NCI-H2171 treated with DMSO at 0.1 percent for 48 hours (cell line): Measurements from ENCODE around the gene CDC42EP3.

ENCODE experiments used
- DNase-seq: peaks from one replicate; lab custom pipeline; 2025; lab: John Stamatoyannopoulos, UW

CDC42EP3 gene

DNA sequence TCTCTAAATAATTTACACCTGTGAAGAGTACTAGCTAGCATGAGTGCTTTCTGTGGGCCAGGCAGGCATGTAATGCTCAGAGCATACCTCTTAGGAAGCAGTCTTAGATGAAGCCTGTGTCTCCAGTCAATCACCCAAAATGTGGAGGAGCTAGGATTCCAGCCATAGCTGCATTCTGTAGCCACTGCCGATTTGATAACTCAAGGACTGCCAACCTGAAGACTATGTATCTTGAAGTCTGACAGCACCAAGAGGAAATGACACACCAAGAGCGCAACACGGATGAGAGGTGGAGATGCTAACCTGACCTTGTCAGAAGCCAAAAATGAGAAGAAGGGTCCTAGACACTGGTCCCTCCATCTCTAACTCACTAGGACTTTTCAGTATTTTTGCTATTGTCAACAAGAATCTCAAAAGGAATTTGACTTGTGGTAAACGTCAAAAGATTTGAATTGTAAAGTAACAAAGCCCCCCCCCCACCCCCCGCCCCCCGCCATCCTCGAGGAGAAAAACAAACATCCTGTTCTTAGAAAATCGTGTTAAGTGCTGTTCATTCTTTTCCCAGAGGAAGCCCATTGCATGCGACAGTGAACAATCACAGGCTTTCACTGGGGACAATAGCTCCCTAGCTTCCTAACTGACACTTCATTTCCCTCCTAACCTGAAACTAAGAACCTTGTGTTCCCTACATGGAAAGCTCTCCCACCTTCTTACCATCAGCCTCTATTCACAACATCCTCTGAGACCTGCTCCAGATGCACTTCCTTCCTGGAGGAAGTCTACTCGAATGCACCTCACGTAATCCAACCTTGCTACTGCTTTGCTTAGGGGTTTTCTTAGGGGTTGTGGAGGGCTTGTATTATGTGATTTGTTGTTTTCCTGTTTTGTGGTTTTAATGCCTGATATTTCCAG is 14.7 kb downstream of the CDC42EP3 start:
- no peak for DNase-seq

DNA sequence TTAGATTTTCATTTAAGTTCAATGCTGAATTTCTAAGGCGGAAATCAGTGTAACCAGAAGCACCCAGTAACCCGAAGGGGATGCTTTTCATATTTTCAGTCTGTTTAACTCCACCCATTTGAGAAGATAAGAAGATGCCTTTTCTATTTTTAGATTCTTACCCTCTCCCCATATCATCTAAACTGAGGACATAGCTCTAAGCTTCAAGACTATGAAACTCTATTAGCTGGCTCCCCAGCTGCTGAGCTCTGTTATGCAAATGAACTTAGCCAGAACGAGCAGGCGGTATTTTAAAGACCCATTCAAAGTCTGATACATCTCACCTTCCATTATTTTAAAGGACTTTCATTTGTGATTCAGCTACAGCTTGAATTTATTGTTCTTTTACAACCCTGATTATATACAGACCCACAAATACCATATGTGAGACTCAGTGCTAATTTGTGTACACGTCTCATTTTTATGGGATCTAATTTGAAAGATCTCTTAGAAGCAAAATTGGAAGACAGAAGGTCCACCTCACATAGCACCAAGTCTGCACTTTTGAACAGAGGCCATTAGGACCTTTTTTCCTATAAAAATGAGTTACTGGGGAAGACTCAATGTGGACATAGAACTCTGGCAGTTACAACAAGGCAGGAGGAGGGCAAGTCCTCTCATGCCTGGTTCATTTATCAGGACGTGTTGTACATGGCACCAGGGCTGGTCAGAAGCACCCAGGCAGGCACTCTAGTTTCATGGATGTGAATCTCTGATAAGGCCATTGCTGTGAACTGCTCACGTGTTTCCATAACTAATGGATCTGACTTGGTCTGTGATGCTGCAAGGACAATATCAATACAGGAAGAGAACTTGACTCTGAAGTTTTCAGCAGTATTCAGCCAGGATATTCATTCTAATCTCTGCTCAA is 16.3 kb downstream of the CDC42EP3 start:
- DNase-seq: no peak

DNA sequence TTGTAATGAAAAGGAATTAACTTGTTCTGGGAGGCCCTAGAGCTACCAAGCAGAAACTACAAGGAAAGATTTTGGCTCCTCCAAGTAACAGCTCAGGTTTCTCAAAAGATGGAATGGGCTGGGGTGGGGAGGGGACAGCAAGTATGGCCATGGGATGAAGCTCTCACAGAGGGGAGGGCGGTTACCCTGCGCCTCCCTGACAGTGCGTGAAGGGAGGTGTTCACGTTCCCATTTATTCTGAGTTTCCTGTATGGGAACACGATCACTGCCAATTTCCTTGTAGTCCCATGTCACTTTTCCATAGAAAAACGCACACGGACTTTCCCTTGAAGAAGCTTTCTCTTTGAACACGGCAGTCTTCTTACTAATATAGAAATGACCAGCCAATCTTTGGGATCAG is 17.0 kb downstream of the CDC42EP3 start:
- DNase-seq: no peak

DNA sequence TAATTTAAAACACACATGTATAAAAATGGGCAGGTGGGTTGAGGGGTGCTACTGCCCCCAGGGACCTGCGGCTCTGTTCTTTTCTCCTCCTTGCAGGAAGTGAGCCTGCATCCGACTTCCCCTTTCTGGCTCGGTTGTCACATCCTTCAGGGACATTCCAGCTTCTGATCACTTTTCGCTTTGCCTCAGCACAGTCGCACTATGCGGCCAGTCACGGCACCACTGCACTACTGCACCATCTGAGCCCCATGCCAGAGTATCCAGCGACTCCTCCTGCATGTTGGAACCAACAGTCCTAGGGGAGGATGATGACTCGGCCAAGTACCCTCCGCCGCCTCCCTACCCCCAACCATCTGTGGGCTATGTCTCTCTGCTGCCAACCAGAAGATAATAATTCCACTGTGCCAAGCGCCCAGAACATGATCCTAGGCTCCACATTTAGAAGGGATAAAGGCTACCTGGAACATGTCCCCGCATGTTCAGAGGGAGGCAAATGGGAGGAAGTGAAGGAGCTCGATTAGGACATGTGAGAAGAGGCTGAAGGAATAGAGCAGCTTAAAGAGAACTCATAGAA is 17.6 kb downstream of the CDC42EP3 start:
- peak; percentile 82 for DNase-seq

DNA sequence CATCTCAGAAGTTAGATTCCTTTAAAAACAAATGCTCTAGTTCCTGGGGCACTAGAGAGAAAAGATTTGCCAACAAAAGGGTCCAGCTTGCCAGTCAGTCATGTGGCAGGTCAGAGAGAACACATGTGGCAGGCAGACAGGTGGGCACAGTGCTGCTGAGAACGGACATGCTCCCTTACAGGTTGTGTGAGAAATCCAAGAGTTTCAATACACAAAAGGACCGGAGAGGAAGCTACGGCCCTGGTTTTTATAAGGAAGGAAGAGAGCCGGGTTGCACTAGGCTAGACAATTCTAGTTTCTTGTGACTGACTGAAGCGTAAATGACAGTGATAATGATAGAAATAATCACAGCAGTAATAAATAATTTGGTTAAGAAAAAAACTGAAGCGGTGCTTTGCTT is 18.3 kb downstream of the CDC42EP3 start:
- peak; percentile 19 for DNase-seq

DNA sequence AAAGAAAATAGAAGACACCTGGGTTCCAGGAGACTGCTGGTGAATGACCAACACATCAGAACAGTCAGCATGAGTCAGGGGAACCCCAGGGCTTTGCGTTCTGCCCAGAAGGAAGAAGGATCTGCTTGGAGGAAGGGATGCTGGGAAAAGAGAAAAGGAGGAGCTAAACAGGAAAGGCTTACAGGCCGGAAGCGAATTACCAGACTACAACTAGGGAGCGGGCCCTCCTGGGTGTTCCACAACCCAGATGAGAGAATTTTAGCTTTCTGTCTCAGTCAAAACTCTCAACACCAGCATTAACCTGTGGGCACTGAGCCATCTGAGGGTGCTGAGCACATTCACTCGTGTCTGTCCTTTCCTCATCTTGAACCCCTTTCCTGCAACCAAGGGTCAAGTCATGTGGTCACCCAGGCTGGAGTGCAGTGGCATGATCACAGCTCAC is 19.2 kb downstream of the CDC42EP3 start:
- no peak for DNase-seq

DNA sequence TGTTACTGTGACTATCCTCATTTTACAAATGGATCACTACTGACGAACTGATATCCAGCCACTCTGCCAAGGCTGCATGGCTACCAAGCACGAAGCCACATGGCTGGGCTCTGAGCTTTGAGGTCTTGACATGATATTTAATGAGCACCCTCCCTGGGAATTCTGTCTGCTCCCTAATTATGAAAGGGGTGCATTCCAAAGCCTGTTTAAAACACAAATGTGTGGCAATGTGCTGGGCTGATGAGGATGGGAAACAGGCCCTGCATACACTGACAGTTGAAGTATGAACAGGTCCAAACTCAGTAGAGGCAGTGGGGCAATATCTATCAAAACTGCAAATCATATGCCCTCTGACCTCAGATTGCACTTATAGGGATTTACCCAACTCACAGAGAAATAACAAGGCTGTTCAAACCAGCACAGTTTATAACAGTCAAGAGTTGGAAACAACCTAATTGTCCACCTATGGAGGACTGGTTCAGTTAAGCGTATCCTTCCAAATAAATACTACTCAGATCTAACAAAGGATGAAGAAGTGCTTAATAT is 20.8 kb downstream of the CDC42EP3 start:
- no peak for DNase-seq

DNA sequence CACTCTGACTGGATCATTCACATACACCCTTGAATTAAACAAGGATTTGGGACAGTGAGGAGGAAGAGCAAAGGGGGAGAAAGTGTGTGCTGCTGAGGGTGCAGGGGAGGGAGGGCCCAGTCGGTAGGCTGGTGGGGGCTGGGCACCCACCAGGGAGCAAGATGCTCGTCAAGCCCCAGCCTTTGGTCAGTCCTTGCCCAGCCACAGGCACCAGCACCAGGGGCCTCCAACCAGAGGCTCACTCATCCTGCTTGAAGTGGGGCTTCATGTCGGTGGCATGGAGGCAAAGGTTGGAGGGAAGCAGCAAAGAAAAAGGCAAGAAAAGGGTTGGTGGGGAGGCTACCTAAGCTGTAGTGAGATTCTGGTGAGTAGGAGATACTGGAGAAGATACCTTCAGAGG is 21.9 kb downstream of the CDC42EP3 start:
- DNase-seq: no peak

DNA sequence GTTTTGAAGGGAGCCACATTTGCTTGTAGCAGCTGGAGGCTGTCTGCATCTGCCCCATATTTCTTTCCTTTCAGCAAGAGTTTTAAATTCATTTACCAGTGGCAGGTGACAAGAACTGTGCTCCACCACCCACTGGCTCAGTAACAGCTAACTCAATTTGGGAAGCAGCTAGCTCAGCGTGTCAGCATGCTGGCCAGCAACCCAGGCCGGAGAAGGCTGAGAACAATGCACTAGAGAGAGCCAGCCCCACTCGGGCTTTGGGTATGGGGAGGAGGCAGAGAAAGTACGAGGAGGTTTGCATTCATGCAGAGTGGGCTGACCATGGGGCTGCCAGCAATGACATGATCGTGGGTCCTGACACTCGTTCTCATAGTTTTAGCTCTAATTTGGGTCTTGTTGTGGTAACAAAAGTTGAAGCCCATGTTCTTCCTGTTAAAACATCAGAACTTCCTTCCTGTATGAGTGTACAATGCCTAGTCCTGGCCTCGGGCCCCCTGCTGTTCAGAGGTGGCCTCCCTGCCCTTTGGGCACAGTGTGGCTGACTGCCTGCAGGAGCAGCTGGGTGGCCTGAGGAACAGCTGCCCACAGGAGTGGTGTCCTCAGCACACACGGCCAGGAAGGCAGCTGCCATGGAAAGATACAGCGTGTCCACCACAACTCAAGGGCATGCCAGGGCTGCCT is 23.0 kb downstream of the CDC42EP3 start:
- no peak for DNase-seq

DNA sequence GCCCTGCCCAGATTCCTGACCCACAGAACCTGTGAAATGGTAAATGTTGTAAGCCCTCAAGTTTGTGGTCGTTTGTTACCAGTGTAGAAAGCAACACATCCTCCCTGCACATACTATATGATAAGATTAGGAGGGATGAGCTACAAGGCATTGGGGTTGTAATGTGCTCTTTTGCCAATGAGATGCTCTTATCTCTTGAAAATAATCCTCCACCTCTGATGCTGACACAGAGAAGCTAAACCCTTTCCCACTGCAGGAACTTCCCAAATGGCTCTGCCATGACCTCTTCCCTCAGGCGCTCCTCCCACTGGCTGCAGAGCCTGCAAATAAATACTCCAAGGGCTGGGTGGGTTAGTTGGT is 23.5 kb downstream of the CDC42EP3 start:
- no peak for DNase-seq

DNA sequence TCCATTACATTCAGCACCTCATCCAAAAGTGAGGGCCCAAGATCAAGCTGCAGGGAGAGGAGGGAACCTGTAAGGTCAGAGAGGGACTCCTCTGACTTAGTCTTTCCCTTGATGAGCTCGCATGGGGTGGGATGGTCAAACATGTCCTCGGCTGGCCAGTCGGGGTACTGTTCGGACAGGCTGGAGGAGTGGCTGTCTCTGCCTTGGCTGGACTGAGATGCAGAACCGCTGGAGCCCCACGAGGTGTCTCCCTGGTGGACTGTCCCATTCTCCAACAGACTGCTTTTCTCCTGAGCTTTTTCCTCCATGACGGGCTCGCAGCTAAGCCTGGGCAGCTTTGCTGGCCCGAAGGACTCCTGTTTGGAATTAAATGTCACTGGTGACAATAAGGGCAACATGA is 25.6 kb downstream of the CDC42EP3 start:
- no peak for DNase-seq

DNA sequence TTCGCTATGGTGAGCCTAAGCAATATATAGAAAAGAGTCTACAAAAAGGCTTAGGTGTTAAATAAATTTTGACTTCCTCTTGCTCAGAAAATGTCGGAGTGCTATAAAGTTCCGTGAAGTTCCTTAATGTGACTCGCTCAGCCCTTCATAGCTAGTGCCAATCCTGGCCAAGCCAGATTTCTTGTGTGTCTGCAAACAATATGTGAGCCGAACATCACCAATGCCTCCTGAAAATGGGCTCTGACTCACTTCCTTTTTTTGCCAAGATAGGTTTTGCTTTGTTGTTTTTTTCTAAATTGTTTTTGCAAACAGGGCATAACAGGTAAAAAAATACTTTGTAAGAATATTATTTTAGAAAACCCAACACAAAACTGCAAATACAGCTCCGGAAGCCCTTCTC is 26.1 kb downstream of the CDC42EP3 start:
- DNase-seq: no peak

DNA sequence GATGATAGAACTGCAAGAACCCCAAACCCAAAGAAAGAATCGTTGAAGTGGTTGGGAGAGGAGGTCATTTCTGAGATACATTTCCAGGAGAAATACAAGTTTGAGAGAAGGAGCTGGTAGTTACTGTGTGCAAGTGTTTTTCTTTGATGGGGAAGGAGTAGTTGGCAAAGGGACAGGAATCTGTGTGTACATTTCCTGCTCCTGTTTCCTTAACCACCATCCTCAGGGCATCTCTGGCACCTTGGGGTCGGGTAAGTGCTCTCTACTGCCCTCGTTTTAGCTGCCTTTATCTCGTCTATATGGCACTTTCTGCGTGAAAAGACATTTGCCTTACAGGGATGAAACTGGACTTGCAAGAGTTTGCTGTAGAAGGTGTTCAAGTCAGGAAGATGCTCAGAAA is 27.3 kb downstream of the CDC42EP3 start:
- no peak for DNase-seq

DNA sequence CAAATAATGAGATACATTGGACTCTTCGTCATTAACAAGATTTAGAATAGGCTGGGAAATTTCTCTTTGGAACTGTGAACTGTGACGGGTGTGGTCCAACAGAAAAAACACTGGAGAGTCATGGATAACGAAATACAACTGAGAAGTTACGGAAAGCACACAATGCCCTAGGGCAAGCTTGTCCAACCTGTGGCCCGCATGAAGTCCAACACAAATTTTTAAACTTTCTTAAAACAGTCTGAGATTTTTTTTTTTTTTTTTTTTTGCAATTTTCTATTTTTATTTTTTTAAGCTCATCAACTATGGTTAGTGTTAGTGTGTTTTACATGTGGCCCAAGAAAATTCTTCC is 27.7 kb downstream of the CDC42EP3 start:
- DNase-seq: no peak

DNA sequence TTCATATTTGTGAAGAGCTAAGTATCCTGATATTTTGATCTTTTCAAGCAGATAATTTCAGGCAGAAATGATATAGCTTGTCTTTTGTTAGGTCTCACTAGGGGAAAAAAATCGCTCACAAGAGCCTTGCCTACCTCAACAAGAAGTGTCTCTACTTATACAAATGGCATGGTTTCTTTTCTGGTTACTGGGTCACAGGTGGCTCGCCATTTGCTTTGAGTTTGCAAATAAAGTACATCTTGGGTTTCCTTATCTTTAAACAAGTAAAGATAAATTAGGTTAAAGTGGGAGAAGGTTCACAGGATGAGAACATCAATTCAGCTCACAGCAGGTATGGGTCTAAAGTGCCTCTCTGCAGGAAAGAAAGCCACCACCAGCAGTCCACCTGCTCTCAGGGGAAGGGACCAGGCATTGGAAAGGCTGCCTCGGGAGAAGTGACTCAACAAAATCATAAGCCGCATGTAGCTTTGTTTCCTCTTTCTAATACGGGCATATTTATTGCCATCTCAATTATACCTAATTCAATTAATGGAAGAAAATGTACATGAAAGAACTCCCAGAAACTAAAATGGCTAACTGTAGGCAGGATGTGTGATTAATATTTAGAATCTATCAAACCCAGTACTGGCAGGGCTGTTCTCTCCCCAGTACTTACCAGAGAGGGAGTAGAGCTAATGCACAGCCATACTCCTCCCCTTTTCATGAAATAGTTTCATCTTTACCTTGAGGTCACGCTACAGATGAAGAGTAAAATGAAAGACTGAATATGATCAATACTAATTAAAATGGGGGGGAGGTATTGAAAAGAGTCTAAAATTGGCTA is 28.3 kb downstream of the CDC42EP3 start:
- no peak for DNase-seq

DNA sequence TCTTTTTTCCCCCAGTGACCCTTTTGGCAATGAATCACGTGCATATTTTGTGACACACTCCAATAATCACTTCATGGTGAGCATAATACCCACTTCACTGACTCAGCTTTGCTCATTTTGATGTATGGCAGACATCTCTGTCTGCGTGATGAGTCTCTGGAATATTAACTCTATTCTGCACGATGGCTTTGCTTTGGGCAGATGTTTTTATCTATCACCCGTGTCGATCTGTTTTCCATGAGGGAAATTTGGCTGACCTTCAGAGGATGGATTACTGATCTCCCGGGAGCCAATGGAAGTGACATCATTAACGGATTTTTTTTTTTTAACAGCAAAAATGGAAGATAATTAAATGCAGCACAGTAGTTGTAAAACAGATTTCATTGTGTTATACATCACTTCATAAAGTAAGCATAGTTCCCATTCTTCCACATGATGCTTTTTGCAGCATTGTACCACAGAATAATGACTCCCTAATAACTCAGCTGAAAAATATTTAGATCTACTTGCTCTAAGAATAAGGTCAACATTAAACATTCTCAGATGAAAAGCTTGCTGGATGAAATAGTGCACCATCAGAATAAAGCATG is 29.8 kb downstream of the CDC42EP3 start:
- no peak for DNase-seq

DNA sequence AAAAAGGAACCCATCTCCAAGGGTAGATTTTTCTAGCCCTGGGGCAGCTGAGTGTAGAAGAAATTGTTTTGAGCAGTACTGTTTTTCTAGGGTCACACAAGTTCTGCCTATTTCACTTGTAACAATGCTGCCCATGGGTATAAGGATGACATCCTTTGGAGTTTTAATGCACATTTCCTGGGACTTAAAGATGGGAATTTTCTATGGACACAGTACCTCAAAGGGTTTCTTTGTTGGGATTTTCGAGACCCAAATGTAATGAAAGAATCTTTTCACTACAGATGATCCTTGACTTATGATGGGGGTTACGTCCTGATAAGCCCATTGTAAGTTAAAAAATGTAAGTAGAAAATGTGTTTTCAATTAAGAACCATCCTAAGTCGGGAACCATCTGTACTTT is 31.8 kb downstream of the CDC42EP3 start:
- no peak for DNase-seq

DNA sequence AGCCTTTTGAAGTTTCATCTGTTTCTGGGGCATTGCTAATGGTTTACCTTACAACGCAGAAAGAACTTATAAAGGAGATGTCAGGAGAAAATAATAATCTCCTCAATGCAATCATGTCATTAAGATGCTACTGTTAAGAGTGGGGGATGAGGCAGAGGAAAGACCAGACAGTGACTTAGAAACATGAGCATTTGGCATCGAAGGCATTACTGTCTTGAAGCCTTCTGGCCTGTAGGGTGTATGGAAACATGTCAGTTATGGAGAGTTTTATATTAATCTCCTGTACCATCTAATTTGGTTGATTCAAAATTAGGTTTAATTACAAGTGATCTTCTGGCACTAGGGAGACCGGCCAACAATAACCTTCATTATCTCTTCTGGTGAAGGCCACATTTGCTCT is 32.5 kb downstream of the CDC42EP3 start:
- DNase-seq: no peak

DNA sequence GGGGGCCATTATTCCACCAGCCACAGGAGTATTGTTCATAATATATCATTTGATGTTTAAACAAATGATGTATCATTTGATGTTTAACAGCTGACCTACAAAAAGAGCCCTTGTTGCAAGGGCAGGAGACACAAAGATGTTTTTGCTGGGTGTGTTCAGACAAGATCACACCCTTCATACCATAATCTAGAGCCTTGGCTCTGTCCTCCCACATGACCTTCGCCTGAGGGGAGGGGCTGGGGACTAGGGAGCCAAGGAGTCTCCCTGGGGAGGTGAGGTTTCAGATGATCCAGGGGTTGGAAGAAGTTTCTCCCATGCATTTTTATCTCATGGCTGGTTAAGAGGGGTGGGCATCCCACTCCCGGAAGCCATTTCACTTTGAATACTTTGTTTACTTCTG is 33.5 kb downstream of the CDC42EP3 start:
- no peak for DNase-seq

DNA sequence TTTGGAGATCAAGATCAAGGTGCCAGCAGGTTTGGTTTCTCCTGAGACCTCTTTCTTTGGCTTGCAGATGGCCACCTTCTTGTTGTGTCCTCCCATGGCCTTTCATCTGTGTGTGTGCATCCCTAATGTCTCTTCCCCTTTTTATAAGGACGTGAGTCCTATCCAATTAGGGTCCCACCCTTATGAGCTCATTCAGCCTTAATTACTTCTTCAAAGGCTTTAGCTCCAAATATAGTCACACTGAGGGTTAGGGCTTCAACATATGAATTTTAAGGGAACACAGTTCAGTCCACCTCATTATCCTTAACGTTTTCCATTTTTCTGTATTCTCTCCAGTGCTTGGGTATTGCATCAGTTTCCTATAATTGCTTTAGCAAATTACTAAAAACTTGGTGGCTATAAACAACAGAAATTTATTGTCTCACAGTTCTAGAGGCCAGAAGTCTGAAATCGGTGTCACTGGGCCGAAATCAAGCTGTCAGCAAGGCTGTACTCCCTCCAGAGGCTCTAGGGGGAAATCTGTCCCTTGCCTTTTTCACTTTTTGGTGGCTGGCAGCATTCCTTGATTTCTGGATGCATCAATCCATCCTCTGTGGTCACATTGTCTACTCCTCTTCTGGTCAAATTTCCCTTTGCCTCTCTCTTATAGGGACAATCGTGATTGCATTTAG is 34.1 kb downstream of the CDC42EP3 start:
- no peak for DNase-seq
